A673 (cell line): ENCODE results near the gene UNKL.

Source experiments
- EZH2 ChIP-seq: fragments of 200-600 bp; sonication (generic); IDR thresholded peaks from 2 replicates; pipeline ENCODE4 v1.6.1; 2017; ENCODE audit warnings: borderline replicate concordance, low read depth, mild to moderate bottlenecking, mixed read lengths, antibody characterized with exemption, low read length; ENCODE audit not compliant: poor library complexity, severe bottlenecking
- TF ChIP-seq, protein P1 (sequence below): fragments of 300-800, 200-600 bp; sonication (generic); conservative IDR thresholded peaks from 2 replicates; pipeline ENCODE4 v1.5.1; 2017; ENCODE audit warnings: low read depth, mild to moderate bottlenecking, antibody characterized with exemption, low read length, moderate library complexity, mixed read lengths

DNA sequence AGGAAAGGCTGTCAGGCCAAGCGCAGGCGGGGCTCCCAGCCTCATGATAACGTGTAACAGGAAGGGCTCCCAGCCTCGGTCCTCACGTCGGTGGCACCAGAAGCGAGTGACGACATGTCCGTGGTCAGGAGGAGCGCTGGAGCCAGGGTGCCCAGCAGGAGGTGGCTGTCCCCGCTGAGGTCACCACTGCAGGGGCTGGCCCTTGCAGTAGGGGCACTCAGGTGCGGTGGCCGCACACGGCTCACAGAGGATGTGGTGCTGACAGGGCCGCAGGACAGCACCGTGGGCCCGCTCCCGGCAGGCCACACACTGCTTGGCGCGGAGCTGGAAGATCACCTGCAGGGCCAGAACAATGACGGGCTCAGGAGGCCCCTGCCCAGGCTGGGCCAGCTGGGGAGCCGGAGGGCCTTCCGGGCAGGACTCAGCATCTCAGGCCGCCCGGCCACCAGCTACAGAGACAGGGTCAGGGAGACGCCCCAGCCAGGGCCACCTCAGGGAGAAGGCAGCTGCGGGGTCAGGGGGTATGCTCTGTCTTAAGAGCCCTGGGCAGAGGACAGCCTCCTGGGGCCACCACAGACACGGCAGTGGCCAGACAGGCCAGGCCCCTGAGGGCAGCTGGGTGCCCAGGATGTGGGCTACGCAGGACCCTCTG is 48.3 kb downstream of the UNKL start:
- TF ChIP-seq, protein P1, sequence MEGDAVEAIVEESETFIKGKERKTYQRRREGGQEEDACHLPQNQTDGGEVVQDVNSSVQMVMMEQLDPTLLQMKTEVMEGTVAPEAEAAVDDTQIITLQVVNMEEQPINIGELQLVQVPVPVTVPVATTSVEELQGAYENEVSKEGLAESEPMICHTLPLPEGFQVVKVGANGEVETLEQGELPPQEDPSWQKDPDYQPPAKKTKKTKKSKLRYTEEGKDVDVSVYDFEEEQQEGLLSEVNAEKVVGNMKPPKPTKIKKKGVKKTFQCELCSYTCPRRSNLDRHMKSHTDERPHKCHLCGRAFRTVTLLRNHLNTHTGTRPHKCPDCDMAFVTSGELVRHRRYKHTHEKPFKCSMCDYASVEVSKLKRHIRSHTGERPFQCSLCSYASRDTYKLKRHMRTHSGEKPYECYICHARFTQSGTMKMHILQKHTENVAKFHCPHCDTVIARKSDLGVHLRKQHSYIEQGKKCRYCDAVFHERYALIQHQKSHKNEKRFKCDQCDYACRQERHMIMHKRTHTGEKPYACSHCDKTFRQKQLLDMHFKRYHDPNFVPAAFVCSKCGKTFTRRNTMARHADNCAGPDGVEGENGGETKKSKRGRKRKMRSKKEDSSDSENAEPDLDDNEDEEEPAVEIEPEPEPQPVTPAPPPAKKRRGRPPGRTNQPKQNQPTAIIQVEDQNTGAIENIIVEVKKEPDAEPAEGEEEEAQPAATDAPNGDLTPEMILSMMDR: no peak
- TF ChIP-seq EZH2: no peak
